Kidney (tissue), 14 donors: Measurements from ENCODE around the gene CHD6. TPM values are rescaled to one million over a fixed set of nuclear protein-coding genes. Genes with fewer than 3 reads are reported as not detected.

Experiments used
- DNase-seq, 5 donors: peaks; one replicate each; pipeline ENCODE4 v3.0.0-alpha.2; 2013 to 2020
- FAIRE-seq: peaks from 2 replicates; lab custom pipeline; 2012; peaks lifted over from hg19 to GRCh38; lab: Jason Lieb, UNC
- H3K27ac ChIP-seq, 2 donors: one replicate each; pipeline ENCODE4 v1.7.0; 2013; ENCODE audit warnings: low read depth in 2 of 2, low read length in 2 of 2, inconsistent platforms in 1 of 2
- H3K27me3 ChIP-seq: one replicate; pipeline ENCODE4 v1.7.1; 2013; ENCODE audit warnings: low read length, inconsistent platforms; ENCODE audit not compliant: control insufficient read depth, insufficient read depth
- H3K36me3 ChIP-seq, 3 donors: one replicate each; pipeline versions ENCODE4 v1.7.0 to v1.7.1; 2013; ENCODE audit warnings: low read length in 3 of 3, control low read depth in 1 of 3, inconsistent platforms in 1 of 3; ENCODE audit not compliant: insufficient read depth in 3 of 3, control insufficient read depth in 2 of 3
- H3K4me1 ChIP-seq, 3 donors: one replicate each; pipeline versions ENCODE4 v1.7.0 to v1.7.1; 2013; ENCODE audit warnings: low read length in 3 of 3, inconsistent platforms in 1 of 3, low read depth in 1 of 3; ENCODE audit not compliant: control insufficient read depth in 2 of 3, insufficient read depth in 2 of 3
- H3K4me3 ChIP-seq, 3 donors: one replicate each; pipeline versions ENCODE4 v1.7.0 to v1.8.1; 2013; ENCODE audit warnings: low read length in 3 of 3, control low read depth in 1 of 3, inconsistent platforms in 1 of 3
- H3K9ac ChIP-seq, 3 donors: one replicate each; pipeline versions ENCODE4 v1.7.0 to v1.7.1; 2013; ENCODE audit warnings: low read length in 3 of 3, control low read depth in 1 of 3, inconsistent platforms in 1 of 3
- H3K9me3 ChIP-seq, 3 donors: one replicate each; pipeline versions ENCODE4 v1.7.0 to v1.7.1; 2013; ENCODE audit warnings: low read length in 3 of 3, control low read depth in 1 of 3, inconsistent platforms in 1 of 3; ENCODE audit not compliant: control insufficient read depth in 2 of 3, insufficient read depth in 1 of 3
- CTCF ChIP-seq: IDR thresholded peaks from 3 replicates; pipeline ENCODE4 v1.5.1; 2012; ENCODE audit warnings: mild to moderate bottlenecking, moderate library complexity, borderline replicate concordance; ENCODE audit not compliant: insufficient read depth; ENCODE audit errors: extremely low read depth
- intact Hi-C: fragments of 100-400 bp; cut with DNase I; formaldehyde crosslinking; loops from one replicate; pipeline ENCODE4 v1.11.1; 2022
- polyA plus RNA-seq: library from polyadenylated mRNA; stranded (reverse); fragments of 350-450 nt; fragmentation: Illumina TruSeq; extraction: RNeasy Lipid Tissue Mini Kit (QIAGEN cat#74804); gene quantifications from one replicate; pipeline ENCODE4 v1.2.3, GENCODE V29; 2014; ENCODE audit warnings: low read depth, low replicate concordance; ENCODE audit not compliant: insufficient read depth
- total RNA-seq: library from RNA; stranded (reverse); fragmentation: NEBNext Ultra II Directional; extraction: Animal tissue kit (Norgen Biotek cat#: 25700); gene quantifications from one replicate; pipeline ENCODE4 v1.2.1, GENCODE V29; 2021
- donor health status: control.
- donor health status: control.
- donor health status: control.
- donor health status: control.
- donor health status: control.
- donor health status: DM: yes; HTN: yes; CAD: no.
- donor health status: Normal renal cell carcinoma (clear cell type).

The CHD6 gene
- total and polyA plus RNA-seq, 2 donors from 2014 or later, result 4.5 to 53.5 TPM

- DNase-seq (no peak), FAIRE-seq (no peak)
- Histone ChIP-seq H3K9me3 (no peaks in the 10 kb centered on the region), H3K27ac (no peak overlapping the region), H3K4me3 (no peak overlapping the region), H3K9ac (no peak overlapping the region), H3K27me3 (no peaks in the 10 kb centered on the region), H3K36me3 (peaks cover 6 to 33% (median 27%) of the 10 kb centered on the region in 3 donors), H3K4me1 (no peaks in the 10 kb centered on the region)
- intact Hi-C loops, result no loop called here
- TF ChIP-seq CTCF, result no peak
These were observed 191.2 kb downstream of the CHD6 start for GRCh38 chr20:41426976-41427375.

GRCh38 chr20:41426086-41426830 is 191.9 kb downstream of the CHD6 start:
- Histone ChIP-seq H3K36me3 (peaks cover 13 to 40% (median 34%) of the 10 kb centered on the region in 3 donors), H3K27ac (no peak overlapping the region), H3K4me3 (no peak overlapping the region), H3K9ac (no peak overlapping the region), H3K4me1 (no peaks in the 10 kb centered on the region), H3K9me3 (no peaks in the 10 kb centered on the region), H3K27me3 (no peaks in the 10 kb centered on the region)
- FAIRE-seq (no peak), DNase-seq (no peak)
- intact Hi-C loops, result no loop called here
- no peak for TF ChIP-seq CTCF

- no peak for TF ChIP-seq CTCF
- H3K27me3 ChIP-seq, result no peaks in the 10 kb centered on the region
- H3K36me3 ChIP-seq, result peaks cover 13 to 43% (median 40%) of the 10 kb centered on the region in 3 donors
- no peak overlapping the region for H3K9ac ChIP-seq
- no peaks in the 10 kb centered on the region for H3K9me3 ChIP-seq
- DNase-seq (no peak), FAIRE-seq (no peak)
- H3K4me3 ChIP-seq, result no peak overlapping the region
- intact Hi-C loops, result no loop called here
- H3K27ac ChIP-seq, result no peak overlapping the region
- no peaks in the 10 kb centered on the region for H3K4me1 ChIP-seq
These were observed 192.8 kb downstream of the CHD6 start for GRCh38 chr20:41425180-41425884.
